NCI-H2029 (cell line): ENCODE results near the gene RENBP.
A peak's percentile ranks its signal among the peaks of the same experiment; 100 is the strongest.

Source experiments
- DNase-seq: peaks from one replicate; lab custom pipeline; 2025; lab: John Stamatoyannopoulos, UW

RENBP gene

DNA sequence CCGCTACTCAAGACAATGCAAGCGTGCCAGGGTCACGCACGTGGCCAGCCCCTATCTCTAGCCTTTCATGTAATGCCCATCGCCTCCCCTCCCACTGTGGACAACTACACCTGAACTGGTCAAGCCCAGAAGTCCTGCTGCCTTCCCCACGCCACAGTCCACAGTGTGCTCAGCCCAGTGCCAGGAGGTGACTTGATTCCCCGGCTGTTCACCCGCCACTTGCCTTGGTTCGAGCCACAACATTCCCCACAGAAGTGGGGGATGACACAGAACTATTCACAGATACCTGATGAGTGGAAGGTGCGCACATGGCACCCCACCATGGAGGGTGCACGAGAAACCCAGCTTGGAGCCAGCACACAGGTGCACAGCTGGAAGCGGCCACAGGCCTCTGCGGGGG lies 25.2 kb downstream of the RENBP start:
- no peak for DNase-seq

DNA sequence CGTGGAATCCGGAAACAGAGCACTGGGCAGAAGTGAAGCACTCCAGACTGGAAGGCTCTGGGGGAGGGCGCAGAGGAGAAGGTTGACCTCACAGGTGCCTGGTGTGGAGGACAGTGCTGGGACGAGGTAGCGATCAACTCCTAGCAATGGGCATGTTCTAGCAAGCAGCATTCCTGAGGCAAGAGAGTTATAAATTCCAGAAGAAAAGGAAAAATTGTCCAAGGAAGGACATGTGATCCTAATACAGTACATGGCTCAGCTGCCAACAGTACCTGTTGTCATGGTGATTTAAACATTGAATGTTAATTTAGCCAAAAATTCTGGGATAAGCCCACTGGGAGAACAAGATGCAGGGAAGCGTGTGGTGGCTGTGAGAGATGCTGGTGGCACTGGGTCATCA lies 26.6 kb downstream of the RENBP start:
- DNase-seq = no peak

DNA sequence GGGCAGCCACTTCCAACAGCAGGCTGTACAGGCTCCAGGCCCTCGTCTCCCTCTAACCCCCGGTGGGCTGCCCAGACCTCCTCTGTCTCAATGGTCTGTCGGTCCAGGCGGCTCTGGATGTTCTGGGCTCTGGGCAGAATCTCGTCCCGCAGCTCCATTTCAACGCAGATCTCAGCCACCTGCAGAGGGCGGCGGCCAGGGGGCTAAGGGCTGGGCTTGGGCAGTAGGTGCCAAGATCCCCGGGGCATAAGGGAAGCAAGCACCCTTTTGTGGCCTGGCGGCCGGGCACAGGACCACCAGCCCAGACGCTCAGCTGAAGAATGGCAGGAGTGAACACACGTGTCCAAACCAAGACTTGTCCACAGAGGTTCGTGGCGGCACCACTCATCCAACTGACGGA lies 30.7 kb downstream of the RENBP start:
- DNase-seq = no peak

GRCh38 chrX:153913211-153913610 lies 31.2 kb downstream of the RENBP start:
- no peak for DNase-seq

GRCh38 chrX:153911798-153912197 lies 32.6 kb downstream of the RENBP start:
- no peak for DNase-seq

DNA sequence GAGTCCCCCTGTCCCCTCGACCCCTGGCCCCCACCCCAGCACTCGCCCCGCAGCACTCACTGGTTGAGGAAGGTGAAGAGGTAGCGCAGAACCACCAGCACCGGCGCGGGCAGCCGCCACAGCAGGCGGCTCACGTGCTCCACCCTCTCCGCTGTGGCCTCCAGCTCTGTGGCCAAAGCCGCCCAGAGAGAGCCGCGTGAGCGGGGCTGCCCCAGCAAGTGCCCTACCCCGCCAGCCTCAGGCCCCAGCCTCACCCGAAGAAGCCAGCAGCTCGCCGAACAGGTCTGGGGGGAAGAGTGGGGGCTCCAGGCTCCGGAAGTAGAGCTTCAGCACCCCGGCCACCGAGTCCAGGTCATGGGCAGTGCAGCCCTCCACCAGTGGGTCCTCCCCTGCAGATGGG lies 34.0 kb downstream of the RENBP start:
- no peak for DNase-seq

DNA sequence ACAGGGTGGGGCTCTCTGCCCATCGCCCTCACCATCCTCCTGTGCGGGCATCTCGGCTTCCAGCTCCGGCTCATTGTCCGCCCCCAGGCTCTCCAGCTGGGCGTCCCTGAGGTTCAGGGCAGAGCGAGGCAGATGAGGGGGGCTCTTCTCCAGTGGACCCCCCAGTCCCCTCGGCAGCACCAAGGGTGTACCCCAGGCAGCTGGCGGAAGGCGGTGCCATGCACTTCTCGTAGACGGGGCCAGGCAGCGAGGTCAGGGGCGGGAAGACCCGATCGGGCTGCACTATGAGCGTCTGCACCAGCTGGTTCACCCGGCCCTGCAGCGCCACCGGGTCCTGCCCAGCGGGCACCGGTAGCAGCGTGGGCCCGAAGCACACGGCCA lies 34.5 kb downstream of the RENBP start:
- DNase-seq = no peak

DNA sequence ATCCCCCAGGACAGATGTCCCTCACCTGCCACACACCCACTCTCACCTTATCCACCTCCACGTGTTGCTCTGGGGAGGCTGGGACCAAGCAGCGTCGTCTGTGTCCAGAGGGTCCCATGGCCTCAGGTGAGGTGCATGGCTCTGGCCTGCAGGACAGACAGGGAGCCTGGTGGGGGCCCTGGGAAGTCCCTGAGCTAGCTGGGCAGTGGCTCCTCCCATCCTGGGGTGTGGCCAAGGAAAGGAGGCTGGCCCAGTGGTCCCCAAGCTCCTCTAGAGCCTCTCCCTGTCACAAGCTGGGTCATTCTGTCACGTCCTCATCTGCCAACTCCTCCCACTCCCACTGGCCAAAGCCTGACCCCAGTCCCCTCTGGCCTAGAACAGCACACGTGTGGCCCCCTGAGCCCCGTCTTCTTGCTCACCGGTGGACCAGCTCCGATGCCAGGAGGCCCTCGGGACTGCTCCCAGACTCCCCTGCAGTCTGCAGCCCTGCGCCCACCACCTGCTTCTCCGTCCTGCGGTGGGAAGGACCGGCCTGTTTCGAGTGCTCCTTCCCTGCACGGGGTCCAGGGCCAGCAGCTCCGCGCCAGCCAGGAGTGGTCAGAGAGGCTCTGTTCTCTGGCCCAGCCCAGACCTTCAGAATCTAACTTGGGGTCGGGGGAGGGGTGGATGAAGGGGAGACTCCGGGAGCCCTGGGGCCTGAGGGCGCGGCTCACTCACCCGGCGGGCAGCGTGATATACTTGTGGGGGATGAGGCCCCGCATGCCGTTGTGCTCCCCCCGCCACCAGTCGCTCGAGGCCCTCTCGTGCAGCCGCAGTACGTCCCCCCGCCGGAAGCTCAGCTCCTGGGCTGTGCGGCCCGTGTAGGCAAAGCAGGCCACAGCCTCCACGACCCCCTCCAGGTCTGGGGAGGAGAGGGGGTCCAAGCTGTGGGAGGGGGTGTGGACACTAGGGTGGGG lies 35.1 kb downstream of the RENBP start:
- no peak for DNase-seq

DNA sequence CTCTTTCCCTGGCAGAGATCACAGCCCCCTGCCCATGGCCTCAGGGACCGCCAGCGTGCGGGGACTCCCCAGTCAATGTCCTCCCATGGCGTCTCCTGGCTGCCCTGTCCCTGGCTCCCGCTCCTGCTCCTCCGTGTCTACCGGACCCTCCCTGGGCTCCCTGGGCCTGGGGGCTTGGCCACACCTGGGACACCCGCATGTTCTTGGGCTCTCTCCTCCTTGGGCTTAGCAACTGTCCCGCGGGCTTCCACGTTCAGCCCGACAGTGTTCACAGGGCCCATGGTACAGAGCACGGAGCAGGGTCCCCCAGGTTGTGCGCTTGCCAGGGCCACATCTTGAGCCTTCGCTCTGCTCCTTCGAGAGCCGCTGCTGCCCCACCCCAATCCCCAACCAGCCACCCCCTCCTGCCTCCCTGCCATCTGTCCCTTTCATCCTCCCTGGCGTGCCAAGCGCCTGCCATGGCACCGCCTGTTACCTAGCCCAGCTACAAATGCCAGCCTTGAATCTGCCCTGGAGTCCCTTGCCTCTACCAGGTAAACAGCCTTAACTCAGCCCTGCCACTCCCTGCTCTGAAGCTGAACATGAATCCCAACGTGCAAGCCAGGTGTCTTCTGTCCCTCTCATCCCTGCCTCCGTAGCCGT lies 36.1 kb downstream of the RENBP start:
- no peak for DNase-seq

DNA sequence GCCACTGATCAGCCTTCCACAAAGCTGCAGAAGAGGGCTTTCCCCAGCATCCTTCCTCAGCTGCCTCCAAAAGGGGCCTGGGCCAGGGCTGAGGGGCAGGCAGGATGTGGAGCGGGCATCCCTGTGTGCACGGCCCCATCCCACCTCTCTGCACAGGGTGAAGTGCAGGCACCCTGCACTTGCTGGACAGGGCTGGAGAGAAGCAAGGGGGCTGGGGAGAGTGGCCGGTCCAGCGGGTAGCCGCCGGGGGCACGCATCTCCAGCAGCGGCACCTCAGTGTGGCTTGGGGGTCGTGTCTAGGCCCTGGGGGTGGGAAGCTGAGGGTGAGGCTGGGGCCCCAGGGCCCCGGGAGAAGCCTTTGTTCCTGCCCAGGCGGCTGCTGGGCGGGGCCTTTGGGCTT lies 37.0 kb downstream of the RENBP start:
- no peak for DNase-seq

DNA sequence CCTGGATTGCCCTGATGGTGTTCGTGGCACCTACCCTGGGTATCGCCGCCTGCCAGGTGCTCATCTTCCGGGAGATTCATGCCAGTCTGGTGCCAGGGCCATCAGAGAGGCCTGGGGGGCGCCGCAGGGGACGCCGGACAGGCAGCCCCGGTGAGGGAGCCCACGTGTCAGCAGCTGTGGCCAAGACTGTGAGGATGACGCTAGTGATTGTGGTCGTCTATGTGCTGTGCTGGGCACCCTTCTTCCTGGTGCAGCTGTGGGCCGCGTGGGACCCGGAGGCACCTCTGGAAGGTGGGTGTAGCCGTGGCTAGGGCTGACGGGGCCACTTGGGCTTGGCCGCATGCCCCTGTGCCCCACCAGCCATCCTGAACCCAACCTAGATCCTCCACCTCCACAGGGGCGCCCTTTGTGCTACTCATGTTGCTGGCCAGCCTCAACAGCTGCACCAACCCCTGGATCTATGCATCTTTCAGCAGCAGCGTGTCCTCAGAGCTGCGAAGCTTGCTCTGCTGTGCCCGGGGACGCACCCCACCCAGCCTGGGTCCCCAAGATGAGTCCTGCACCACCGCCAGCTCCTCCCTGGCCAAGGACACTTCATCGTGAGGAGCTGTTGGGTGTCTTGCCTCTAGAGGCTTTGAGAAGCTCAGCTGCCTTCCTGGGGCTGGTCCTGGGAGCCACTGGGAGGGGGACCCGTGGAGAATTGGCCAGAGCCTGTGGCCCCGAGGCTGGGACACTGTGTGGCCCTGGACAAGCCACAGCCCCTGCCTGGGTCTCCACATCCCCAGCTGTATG lies 38.1 kb downstream of the RENBP start:
- no peak for DNase-seq

DNA sequence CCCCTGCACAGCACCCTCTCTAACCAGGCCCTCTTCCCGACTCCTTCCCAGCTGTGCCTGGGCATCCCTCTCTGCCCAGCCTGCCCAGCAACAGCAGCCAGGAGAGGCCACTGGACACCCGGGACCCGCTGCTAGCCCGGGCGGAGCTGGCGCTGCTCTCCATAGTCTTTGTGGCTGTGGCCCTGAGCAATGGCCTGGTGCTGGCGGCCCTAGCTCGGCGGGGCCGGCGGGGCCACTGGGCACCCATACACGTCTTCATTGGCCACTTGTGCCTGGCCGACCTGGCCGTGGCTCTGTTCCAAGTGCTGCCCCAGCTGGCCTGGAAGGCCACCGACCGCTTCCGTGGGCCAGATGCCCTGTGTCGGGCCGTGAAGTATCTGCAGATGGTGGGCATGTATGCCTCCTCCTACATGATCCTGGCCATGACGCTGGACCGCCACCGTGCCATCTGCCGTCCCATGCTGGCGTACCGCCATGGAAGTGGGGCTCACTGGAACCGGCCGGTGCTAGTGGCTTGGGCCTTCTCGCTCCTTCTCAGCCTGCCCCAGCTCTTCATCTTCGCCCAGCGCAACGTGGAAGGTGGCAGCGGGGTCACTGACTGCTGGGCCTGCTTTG lies 38.9 kb downstream of the RENBP start:
- DNase-seq = no peak

DNA sequence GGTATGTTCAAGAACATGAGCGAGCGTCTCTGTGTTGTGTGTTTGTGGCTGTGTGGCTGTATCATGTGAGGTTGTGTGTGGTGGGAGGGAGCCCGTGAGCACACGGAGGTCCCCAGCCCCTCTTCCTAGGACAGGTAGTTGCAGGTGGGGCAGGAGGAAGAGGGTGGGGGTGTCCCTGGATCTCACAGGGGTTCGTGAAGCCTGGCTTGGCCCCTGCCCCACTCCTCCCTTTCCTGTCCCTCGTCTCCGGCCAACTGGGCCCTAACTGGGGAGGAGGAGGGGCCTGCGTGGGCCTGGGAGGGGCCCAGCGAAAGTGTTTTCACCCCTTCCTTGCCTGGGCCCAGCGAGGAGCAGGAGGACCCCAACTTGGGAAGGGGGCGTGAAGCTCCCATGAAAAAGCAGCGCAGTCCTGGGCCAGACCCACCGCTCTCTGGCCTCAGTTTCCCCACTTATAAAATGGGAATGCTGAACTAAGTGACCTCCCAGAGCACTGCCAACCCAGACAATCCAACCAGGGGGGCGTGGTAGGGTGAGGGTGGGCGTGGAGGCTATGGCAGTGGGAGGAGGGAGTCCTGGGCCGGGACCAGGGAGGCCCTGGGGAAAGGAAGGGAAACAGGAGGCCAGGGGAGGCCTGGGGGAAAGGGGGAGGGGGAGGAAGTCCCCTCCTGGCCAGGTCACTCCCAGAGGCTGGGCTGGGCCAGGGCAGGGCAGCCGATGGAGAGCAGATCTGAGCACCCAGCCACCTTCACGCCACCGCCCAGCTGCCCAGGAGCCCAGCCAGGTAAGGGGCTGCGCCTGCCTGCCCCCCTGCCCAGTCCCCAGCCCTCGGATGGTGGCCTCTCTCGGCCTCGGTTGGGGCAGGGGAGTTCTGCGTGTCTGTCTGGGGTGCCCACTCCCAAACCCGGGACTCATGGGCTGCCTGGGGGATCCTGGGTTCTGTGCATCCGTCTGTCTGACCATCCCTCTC lies 40.2 kb downstream of the RENBP start, which contains the start of gene AVPR2:
Gene AVPR2, plus strand, starts transcription at position 683 of the 967 bp plus-strand sequence. CDS start 473 bp downstream, outside the sequence.
- no peak for DNase-seq

- no peak for DNase-seq
Measured at GRCh38 chrX:153903238-153903980, 41.0 kb downstream of the RENBP start.

GRCh38 chrX:153902385-153902784 lies 42.1 kb downstream of the RENBP start:
- no peak for DNase-seq

DNA sequence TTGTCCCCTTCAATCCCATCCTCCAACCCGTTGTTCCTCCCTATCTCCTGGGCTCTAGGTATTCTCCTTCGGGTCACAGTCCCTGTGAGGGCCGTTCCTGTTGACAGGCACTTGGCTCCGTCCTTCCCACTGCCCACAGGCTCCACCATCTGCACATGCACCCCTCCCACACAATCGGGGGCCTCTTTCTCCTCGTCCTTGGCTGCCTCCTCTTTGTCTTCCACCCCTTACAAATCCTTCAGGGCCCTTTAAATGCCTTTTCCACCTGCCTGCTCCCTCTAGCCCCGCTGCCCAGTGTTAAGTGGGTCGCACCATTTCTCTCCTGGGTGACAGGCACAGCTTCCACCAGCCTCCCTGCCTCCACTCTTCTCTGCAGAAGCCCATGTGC lies 42.7 kb downstream of the RENBP start:
- no peak for DNase-seq

- no peak for DNase-seq
Measured at GRCh38 chrX:153900831-153901752, 43.4 kb downstream of the RENBP start.

DNA sequence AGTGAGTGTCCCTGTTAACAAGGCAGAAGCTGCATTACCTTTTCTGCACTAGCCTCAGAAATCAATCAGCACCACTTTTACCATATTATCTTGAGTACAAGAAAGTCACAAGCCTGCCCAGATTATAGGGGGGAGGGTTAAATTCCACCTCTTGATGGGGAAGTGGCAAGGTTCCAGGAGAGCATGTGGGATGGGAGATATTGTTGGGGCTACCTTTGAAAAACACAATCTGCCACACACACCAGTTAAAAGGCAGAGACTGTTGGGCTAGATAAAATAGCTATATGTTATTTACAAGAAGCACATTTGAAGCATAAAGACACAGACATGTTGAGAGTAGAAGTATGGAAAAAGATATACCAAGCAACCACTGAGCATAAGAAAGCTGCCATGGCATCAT lies 46.5 kb downstream of the RENBP start:
- no peak for DNase-seq

GRCh38 chrX:153889123-153889522 lies 55.3 kb downstream of the RENBP start:
- peak; percentile 80 for DNase-seq
